ENCODE results near the gene TYK2.

The TYK2 gene

GRCh38 chr19:10380313-10381102 is at the start of gene TYK2:
Gene TYK2, minus strand, starts transcription at chr19:10380572. Its CDS starts 2,166 bp downstream, at chr19:10378406.
- H3K9me3 ChIP-seq (ENCODE audit: control insufficient read depth in 2 of 2, low read length in 2 of 2): no peaks in the 10 kb centered on the region
- H3K36me3 ChIP-seq (ENCODE audit: control insufficient read depth in 2 of 2, insufficient read depth in 2 of 2, low read length in 2 of 2): peaks cover 0 to 4% of the 10 kb centered on the region in 2 donors
- H3K4me1 ChIP-seq (ENCODE audit: control insufficient read depth, insufficient read depth, low read length): peaks cover 12% of the 10 kb centered on the region
- peak within 1 kb of the TSS; percentile 86 to 90 for H3K9ac ChIP-seq (ENCODE audit: low read length in 2 of 2)
- H3K4me3 ChIP-seq (ENCODE audit: low read length in 2 of 2): peak within 1 kb of the TSS; percentile 98
- H3K27me3 ChIP-seq (ENCODE audit: control insufficient read depth in 1 of 2, insufficient read depth in 2 of 2, low read length in 2 of 2): no peaks in the 10 kb centered on the region
- peak within 1 kb of the TSS; percentile 58 for H3K27ac ChIP-seq (ENCODE audit: low read length)

- Histone ChIP-seq H3K9me3 (ENCODE audit: control insufficient read depth in 2 of 2, low read length in 2 of 2) (no peaks in the 10 kb centered on the region), H3K27me3 (ENCODE audit: control insufficient read depth in 1 of 2, insufficient read depth in 2 of 2, low read length in 2 of 2) (peaks cover 22 to 30% of the 10 kb centered on the region in 2 donors), H3K36me3 (ENCODE audit: control insufficient read depth in 2 of 2, insufficient read depth in 2 of 2, low read length in 2 of 2) (no peaks in the 10 kb centered on the region), H3K27ac (ENCODE audit: low read length) (no peak overlapping the region), H3K4me3 (ENCODE audit: low read length in 2 of 2) (no peak overlapping the region), H3K4me1 (ENCODE audit: control insufficient read depth, insufficient read depth, low read length) (peaks cover 29% of the 10 kb centered on the region), H3K9ac (ENCODE audit: low read length in 2 of 2) (no peak overlapping the region)
Measured at GRCh38 chr19:10428996-10429381, 48.6 kb upstream of the TYK2 start.

- Histone ChIP-seq H3K4me3 (ENCODE audit: low read length in 2 of 2) (no peak overlapping the region), H3K9ac (ENCODE audit: low read length in 2 of 2) (no peak overlapping the region), H3K36me3 (ENCODE audit: control insufficient read depth in 2 of 2, insufficient read depth in 2 of 2, low read length in 2 of 2) (no peaks in the 10 kb centered on the region), H3K9me3 (ENCODE audit: control insufficient read depth in 2 of 2, low read length in 2 of 2) (no peaks in the 10 kb centered on the region), H3K4me1 (ENCODE audit: control insufficient read depth, insufficient read depth, low read length) (peaks cover 22% of the 10 kb centered on the region), H3K27me3 (ENCODE audit: control insufficient read depth in 1 of 2, insufficient read depth in 2 of 2, low read length in 2 of 2) (peaks cover 34 to 40% of the 10 kb centered on the region in 2 donors), H3K27ac (ENCODE audit: low read length) (no peak overlapping the region)
Measured at GRCh38 chr19:10427169-10427568, 46.8 kb upstream of the TYK2 start.

DNA sequence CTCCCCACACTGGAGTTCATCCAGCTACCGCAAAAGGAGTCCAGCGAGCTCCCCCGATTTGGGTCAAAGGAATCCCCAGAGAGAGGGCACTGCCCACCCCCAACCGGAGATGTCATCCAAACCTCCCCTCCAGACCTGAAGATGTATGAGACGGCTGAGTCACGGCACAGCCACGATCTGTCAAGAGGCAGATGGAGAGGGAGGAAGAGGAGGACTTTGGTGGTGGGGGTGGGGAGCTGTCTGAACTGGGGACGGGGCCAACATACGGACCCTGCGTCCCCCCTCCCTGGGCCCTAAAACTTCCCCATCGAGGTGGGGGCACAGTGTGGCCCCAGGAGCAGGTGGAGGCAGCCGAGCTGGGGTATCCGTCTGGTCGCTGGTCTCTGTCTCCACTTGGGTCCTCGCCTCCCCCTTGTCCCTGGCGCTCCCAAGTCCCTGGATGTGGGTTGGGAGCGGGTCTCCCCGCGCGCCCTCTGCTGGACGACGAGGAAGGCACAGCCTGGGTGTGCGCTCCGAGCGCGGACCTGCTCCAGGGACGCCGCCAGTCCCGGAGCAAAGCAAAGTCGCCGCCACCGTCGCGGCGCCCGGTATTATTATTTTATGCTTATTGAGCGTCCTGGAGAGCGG is 43.8 kb upstream of the TYK2 start:
- H3K9ac ChIP-seq (ENCODE audit: low read length in 2 of 2): no peak overlapping the region
- no peaks in the 10 kb centered on the region for H3K9me3 ChIP-seq (ENCODE audit: control insufficient read depth in 2 of 2, low read length in 2 of 2)
- H3K27me3 ChIP-seq (ENCODE audit: control insufficient read depth in 1 of 2, insufficient read depth in 2 of 2, low read length in 2 of 2): peaks cover 47 to 58% of the 10 kb centered on the region in 2 donors
- H3K4me3 ChIP-seq (ENCODE audit: low read length in 2 of 2): peak overlapping the region; percentile 19 to 52
- peaks cover 31% of the 10 kb centered on the region for H3K4me1 ChIP-seq (ENCODE audit: control insufficient read depth, insufficient read depth, low read length)
- no peak overlapping the region for H3K27ac ChIP-seq (ENCODE audit: low read length)
- no peaks in the 10 kb centered on the region for H3K36me3 ChIP-seq (ENCODE audit: control insufficient read depth in 2 of 2, insufficient read depth in 2 of 2, low read length in 2 of 2)

- H3K27me3 ChIP-seq (ENCODE audit: control insufficient read depth in 1 of 2, insufficient read depth in 2 of 2, low read length in 2 of 2): peaks cover 55 to 70% of the 10 kb centered on the region in 2 donors
- peaks cover 32% of the 10 kb centered on the region for H3K4me1 ChIP-seq (ENCODE audit: control insufficient read depth, insufficient read depth, low read length)
- H3K27ac ChIP-seq (ENCODE audit: low read length): no peak overlapping the region
- no peak overlapping the region for H3K4me3 ChIP-seq (ENCODE audit: low read length in 2 of 2)
- H3K9ac ChIP-seq (ENCODE audit: low read length in 2 of 2): no peak overlapping the region
- no peaks in the 10 kb centered on the region for H3K36me3 ChIP-seq (ENCODE audit: control insufficient read depth in 2 of 2, insufficient read depth in 2 of 2, low read length in 2 of 2)
- H3K9me3 ChIP-seq (ENCODE audit: control insufficient read depth in 2 of 2, low read length in 2 of 2): no peaks in the 10 kb centered on the region
Measured at GRCh38 chr19:10422846-10423245, 42.5 kb upstream of the TYK2 start.

- Histone ChIP-seq H3K27me3 (ENCODE audit: control insufficient read depth in 1 of 2, insufficient read depth in 2 of 2, low read length in 2 of 2) (peaks cover 61 to 78% of the 10 kb centered on the region in 2 donors), H3K27ac (ENCODE audit: low read length) (no peak overlapping the region), H3K9ac (ENCODE audit: low read length in 2 of 2) (no peak overlapping the region), H3K4me3 (ENCODE audit: low read length in 2 of 2) (no peak overlapping the region), H3K9me3 (ENCODE audit: control insufficient read depth in 2 of 2, low read length in 2 of 2) (no peaks in the 10 kb centered on the region), H3K36me3 (ENCODE audit: control insufficient read depth in 2 of 2, insufficient read depth in 2 of 2, low read length in 2 of 2) (no peaks in the 10 kb centered on the region), H3K4me1 (ENCODE audit: control insufficient read depth, insufficient read depth, low read length) (peaks cover 32% of the 10 kb centered on the region)
Measured at GRCh38 chr19:10422046-10422461, 41.7 kb upstream of the TYK2 start.

DNA sequence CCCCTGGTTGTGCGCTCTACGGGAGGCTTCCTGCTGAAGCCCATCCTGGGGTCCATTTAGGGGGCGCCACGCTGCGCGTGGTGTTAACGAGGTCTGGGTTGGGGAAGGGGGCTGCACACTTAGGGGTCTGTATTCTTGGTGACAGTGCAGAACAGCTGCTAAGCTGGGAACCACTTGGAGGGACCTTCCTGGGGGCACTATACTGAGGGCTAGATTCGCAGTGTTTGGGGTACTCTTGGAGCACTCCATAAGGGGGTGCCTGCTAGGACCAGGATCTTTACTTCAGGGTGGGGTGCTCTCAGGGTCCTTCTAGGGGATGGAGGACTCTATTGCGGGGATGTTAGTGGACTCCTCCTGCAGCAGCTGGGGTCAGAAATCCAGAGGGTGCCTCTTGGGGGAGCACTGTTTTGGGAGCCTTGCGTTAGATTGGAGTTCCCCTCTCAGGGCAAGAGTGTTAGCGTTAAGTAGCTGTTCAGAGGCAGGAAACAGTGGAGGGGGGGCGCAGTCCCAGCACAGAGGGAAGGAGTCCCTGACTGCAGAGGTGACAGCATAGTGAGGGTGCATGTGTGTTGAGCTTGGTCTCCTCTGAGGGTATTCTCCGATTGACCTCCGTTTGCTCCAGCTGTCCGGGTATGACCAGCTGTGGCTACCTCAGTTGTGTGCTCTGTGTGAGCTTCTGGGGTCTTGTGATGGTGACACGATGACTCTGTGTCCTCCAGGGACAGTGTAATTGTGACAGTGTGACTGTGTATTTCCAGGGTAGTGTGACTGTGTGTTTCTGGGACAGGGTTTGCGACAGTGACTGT is 41.1 kb upstream of the TYK2 start:
- H3K4me3 ChIP-seq (ENCODE audit: low read length in 2 of 2): no peak overlapping the region
- H3K36me3 ChIP-seq (ENCODE audit: control insufficient read depth in 2 of 2, insufficient read depth in 2 of 2, low read length in 2 of 2): no peaks in the 10 kb centered on the region
- no peak overlapping the region for H3K27ac ChIP-seq (ENCODE audit: low read length)
- peaks cover 35% of the 10 kb centered on the region for H3K4me1 ChIP-seq (ENCODE audit: control insufficient read depth, insufficient read depth, low read length)
- peaks cover 66 to 84% of the 10 kb centered on the region in 2 donors for H3K27me3 ChIP-seq (ENCODE audit: control insufficient read depth in 1 of 2, insufficient read depth in 2 of 2, low read length in 2 of 2)
- no peaks in the 10 kb centered on the region for H3K9me3 ChIP-seq (ENCODE audit: control insufficient read depth in 2 of 2, low read length in 2 of 2)
- no peak overlapping the region for H3K9ac ChIP-seq (ENCODE audit: low read length in 2 of 2)

- peaks cover 70 to 92% of the 10 kb centered on the region in 2 donors for H3K27me3 ChIP-seq (ENCODE audit: control insufficient read depth in 1 of 2, insufficient read depth in 2 of 2, low read length in 2 of 2)
- H3K9me3 ChIP-seq (ENCODE audit: control insufficient read depth in 2 of 2, low read length in 2 of 2): no peaks in the 10 kb centered on the region
- peak within 1 kb of the TSS; percentile 23 to 59 for H3K4me3 ChIP-seq (ENCODE audit: low read length in 2 of 2)
- H3K4me1 ChIP-seq (ENCODE audit: control insufficient read depth, insufficient read depth, low read length): peaks cover 39% of the 10 kb centered on the region
- H3K36me3 ChIP-seq (ENCODE audit: control insufficient read depth in 2 of 2, insufficient read depth in 2 of 2, low read length in 2 of 2): no peaks in the 10 kb centered on the region
- no peak within 1 kb of the TSS for H3K27ac ChIP-seq (ENCODE audit: low read length)
- no peak within 1 kb of the TSS for H3K9ac ChIP-seq (ENCODE audit: low read length in 2 of 2)
Measured at GRCh38 chr19:10420444-10421239, 40.3 kb upstream of the TYK2 start, which contains the start of gene PDE4A. Gene PDE4A, plus strand, starts transcription at chr19:10420538. Its CDS starts 227 bp downstream, at chr19:10420765.

GRCh38 chr19:10419646-10420443 is 39.5 kb upstream of the TYK2 start:
- H3K4me3 ChIP-seq (ENCODE audit: low read length in 2 of 2): peak overlapping the region; percentile 23 to 59
- no peaks in the 10 kb centered on the region for H3K9me3 ChIP-seq (ENCODE audit: control insufficient read depth in 2 of 2, low read length in 2 of 2)
- H3K4me1 ChIP-seq (ENCODE audit: control insufficient read depth, insufficient read depth, low read length): peaks cover 39% of the 10 kb centered on the region
- H3K36me3 ChIP-seq (ENCODE audit: control insufficient read depth in 2 of 2, insufficient read depth in 2 of 2, low read length in 2 of 2): no peaks in the 10 kb centered on the region
- peaks cover 66 to 90% of the 10 kb centered on the region in 2 donors for H3K27me3 ChIP-seq (ENCODE audit: control insufficient read depth in 1 of 2, insufficient read depth in 2 of 2, low read length in 2 of 2)
- H3K27ac ChIP-seq (ENCODE audit: low read length): no peak overlapping the region
- no peak overlapping the region for H3K9ac ChIP-seq (ENCODE audit: low read length in 2 of 2)

Measured in stomach smooth muscle (tissue), 2 donors.